HCT116 (cell line): ENCODE measurements around the gene SLC35G6. TPM values are rescaled to one million over a fixed set of nuclear protein-coding genes. Genes with fewer than 3 reads are reported as not detected.
A peak's percentile ranks its signal among the peaks of the same experiment; 100 is the strongest.

Experiments used
- ATAC-seq: fragments of 200-7000 bp; cut with Tn5 transposase; 2 replicates; pipeline ENCODE4 v1.9.1; 2020; ENCODE audit warnings: mild to moderate bottlenecking, moderate library complexity
- BruUV-seq: library from RNA; stranded (reverse); fragments of 400-500 nt; replicated peaks from 2 replicates; lab custom pipeline; 2021; lab: Mats Ljungman, UMichigan
- CTCF ChIA-PET: fragments of 300-600 bp; sonication (Branson Sonifier 250); formaldehyde crosslinking; loops from one replicate; lab custom pipeline; 2021; ENCODE audit warnings: antibody characterized with exemption; lab: Charles Lee
- POLR2A ChIA-PET: fragments of 300-600, 350-600 bp; sonication (Branson Sonifier 250); formaldehyde crosslinking; loops from one replicate; lab custom pipeline; 2021; ENCODE audit warnings: antibody characterized with exemption; lab: Charles Lee
- RAD21 ChIA-PET, 2 experiments: fragments of 300-600 bp; sonication (Branson Sonifier 250); formaldehyde crosslinking; loops; one replicate each; lab custom pipeline; 2023; ENCODE audit warnings: low total read pairs in 2 of 2; ENCODE audit not compliant: uncharacterized antibody in 2 of 2, unreplicated experiment in 2 of 2, low non-redundant PET in 1 of 2; lab: Charles Lee
- DNase-seq: peaks from one replicate; pipeline ENCODE4 v3.0.0-alpha.2; 2010; ENCODE audit warnings: low read depth, low spot score
- H2AFZ ChIP-seq: fragments of 200-600 bp; shearing (Covaris generic), sonication (generic); 2 replicates; pipeline ENCODE4 v1.6.1; 2017; ENCODE audit warnings: low read depth, mixed run types, mixed read lengths, antibody characterized with exemption, low read length; ENCODE audit not compliant: poor library complexity, severe bottlenecking
- H3K27ac ChIP-seq: 2 replicates; pipeline ENCODE4 v1.5.1; 2012; ENCODE audit warnings: low read depth, low read length
- H3K27me3 ChIP-seq: fragments of 200-600 bp; sonication (generic); 2 replicates; pipeline ENCODE4 v1.6.1; 2016; ENCODE audit warnings: mixed run types, low read length, mixed read lengths; ENCODE audit not compliant: insufficient read depth
- H3K36me3 ChIP-seq, 2 experiments: fragments of 200-500 bp in 1 of 2; fragments of 200-600 bp in 1 of 2; sonication (Bioruptor generic) in 1 of 2; sonication (generic) in 1 of 2; 2 replicates each; pipeline versions ENCODE4 v1.5.1 to v1.6.1; 2014 to 2016; ENCODE audit warnings: low read length in 2 of 2, inconsistent platforms in 1 of 2, mixed read lengths in 1 of 2, mixed run types in 1 of 2; ENCODE audit not compliant: insufficient read depth in 2 of 2, control insufficient read depth in 1 of 2
- H3K4me1 ChIP-seq, 2 experiments: fragments of 200-600 bp in 1 of 2; sonication (generic) in 1 of 2; 2 replicates each; pipeline versions ENCODE4 v1.5.1 to v1.6.1; 2012 to 2017; ENCODE audit warnings: low read length in 2 of 2, inconsistent platforms in 1 of 2, mild to moderate bottlenecking in 1 of 2, mixed read lengths in 1 of 2, mixed run types in 1 of 2, moderate library complexity in 1 of 2; ENCODE audit not compliant: insufficient read depth in 2 of 2, control insufficient read depth in 1 of 2
- H3K4me2 ChIP-seq: fragments of 200-600 bp; sonication (generic); 2 replicates; pipeline ENCODE4 v1.6.1; 2017; ENCODE audit warnings: mixed run types, low read length, mixed read lengths
- H3K4me3 ChIP-seq, 2 experiments: fragments of 200-600 bp in 1 of 2; sonication (generic) in 1 of 2; replicated peaks in 1 of 2; 2 replicates each; pipeline ENCODE4 v1.5.1; 2011 to 2016; ENCODE audit warnings: low read length in 2 of 2, control low read depth in 1 of 2, low read depth in 1 of 2, mild to moderate bottlenecking in 1 of 2, mixed read lengths in 1 of 2, mixed run types in 1 of 2
- H3K79me2 ChIP-seq: fragments of 200-600 bp; sonication (generic); 2 replicates; pipeline ENCODE4 v1.6.1; 2017; ENCODE audit warnings: mild to moderate bottlenecking, mixed run types, low read length, moderate library complexity, mixed read lengths; ENCODE audit not compliant: insufficient read depth
- H3K9ac ChIP-seq: fragments of 200-600 bp; sonication (generic); 2 replicates; pipeline ENCODE4 v1.6.1; 2016; ENCODE audit warnings: low read length, mixed read lengths
- H3K9me2 ChIP-seq: fragments of 200-600 bp; sonication (generic), shearing (Covaris generic); 2 replicates; pipeline ENCODE4 v1.6.1; 2017; ENCODE audit warnings: mixed run types, mild to moderate bottlenecking, moderate library complexity; ENCODE audit not compliant: insufficient read depth
- H3K9me3 ChIP-seq, 2 experiments: fragments of 200-500 bp in 1 of 2; fragments of 200-600 bp in 1 of 2; sonication (Bioruptor generic) in 1 of 2; sonication (generic) in 1 of 2; 2 replicates each; pipeline ENCODE4 v1.6.1; 2014 to 2017; ENCODE audit warnings: low read length in 2 of 2, mixed read lengths in 2 of 2, inconsistent platforms in 1 of 2, low read depth in 1 of 2, mild to moderate bottlenecking in 1 of 2, mixed run types in 1 of 2, moderate library complexity in 1 of 2; ENCODE audit not compliant: control insufficient read depth in 1 of 2, insufficient read depth in 1 of 2
- H4K20me1 ChIP-seq: fragments of 200-600 bp; sonication (generic), shearing (Covaris generic); 2 replicates; pipeline ENCODE4 v1.6.1; 2017; ENCODE audit warnings: mixed run types, mild to moderate bottlenecking, moderate library complexity; ENCODE audit not compliant: insufficient read depth
- CBX3 ChIP-seq: IDR thresholded peaks from 2 replicates; pipeline ENCODE4 v1.6.1; 2012; ENCODE audit warnings: low read depth
- CEBPB ChIP-seq: IDR thresholded peaks from 2 replicates; pipeline ENCODE4 v1.6.1; 2012; ENCODE audit warnings: low read depth
- ELF1 ChIP-seq: IDR thresholded peaks from 2 replicates; pipeline ENCODE4 v1.6.1; 2012; ENCODE audit warnings: low read depth, borderline replicate concordance
- EZH2phosphoT487 ChIP-seq: fragments of 200-600 bp; IDR thresholded peaks from 2 replicates; pipeline ENCODE4 v1.6.1; 2018; ENCODE audit warnings: antibody characterized with exemption, borderline replicate concordance
- POLR2A ChIP-seq: IDR thresholded peaks from 2 replicates; pipeline ENCODE4 v1.7.0; 2011; ENCODE audit warnings: borderline replicate concordance; ENCODE audit not compliant: insufficient read depth, insufficient read length; ENCODE audit errors: extremely low read depth
- SP1 ChIP-seq: IDR thresholded peaks from 2 replicates; pipeline ENCODE4 v1.6.1; 2012; ENCODE audit warnings: low read depth
- SRF ChIP-seq: IDR thresholded peaks from 2 replicates; pipeline ENCODE4 v1.6.1; 2012; ENCODE audit warnings: low read depth
- TCF7L2 ChIP-seq: IDR thresholded peaks from 2 replicates; pipeline ENCODE4 v1.7.0; 2011; ENCODE audit warnings: borderline replicate concordance, inconsistent platforms; ENCODE audit not compliant: insufficient read depth, insufficient read length; ENCODE audit errors: extremely low read depth
- YY1 ChIP-seq: IDR thresholded peaks from 2 replicates; pipeline ENCODE4 v1.6.1; 2011; ENCODE audit warnings: low read length, low read depth, moderate library complexity, mild to moderate bottlenecking; ENCODE audit not compliant: insufficient replicate concordance; ENCODE audit errors: extremely low read depth
- intact Hi-C: fragments of 100-400 bp; cut with micrococcal nuclease; formaldehyde crosslinking; loops from 2 replicates; pipeline ENCODE4 v1.10.0; 2022
- total RNA-seq: library from RNA; stranded (reverse); gene quantifications from one replicate; pipeline ENCODE4 v1.2.1, GENCODE V29; 2021; ENCODE audit not compliant: unreplicated experiment
- TF ChIP-seq, protein P1 (sequence below): IDR thresholded peaks from 2 replicates; pipeline ENCODE4 v1.6.1; 2012; ENCODE audit warnings: low read depth
- TF ChIP-seq, protein P2 (sequence below), 3 experiments: fragments of 200-600 bp in 1 of 3; sonication (generic) in 1 of 3; IDR thresholded peaks in 2 of 3; conservative IDR thresholded peaks in 1 of 3; 2 replicates each; pipeline ENCODE4 v1.5.1; 2012 to 2017; ENCODE audit warnings: low read depth in 2 of 3, low read length in 2 of 3, antibody characterized with exemption in 1 of 3, borderline replicate concordance in 1 of 3, control low read depth in 1 of 3, mild to moderate bottlenecking in 1 of 3, mixed read lengths in 1 of 3, mixed run types in 1 of 3, moderate library complexity in 1 of 3; ENCODE audit not compliant: insufficient read depth in 1 of 3

The SLC35G6 gene
- total RNA-seq, 1 experiment from 2014 or later = not detected

DNA sequence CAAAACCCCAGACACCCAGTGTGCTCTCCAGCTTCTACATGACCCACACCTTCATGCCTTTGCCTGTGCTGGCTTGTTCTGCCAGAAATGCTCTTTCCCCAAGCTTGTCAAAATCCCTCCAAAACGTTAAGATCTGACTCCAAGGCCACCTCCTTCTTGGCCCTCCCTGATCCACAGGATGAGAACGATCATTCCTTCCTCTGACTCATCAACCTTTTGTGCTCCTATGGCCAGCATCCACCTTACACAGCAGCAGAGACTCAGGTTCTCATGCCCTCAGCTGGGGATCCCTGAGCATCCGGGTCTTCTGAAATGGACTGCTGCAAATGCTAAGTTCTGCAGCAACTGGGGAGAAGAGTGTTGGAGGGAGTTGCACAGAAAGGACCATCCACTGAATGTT, 4.8 kb upstream of the SLC35G6 start:
- Histone ChIP-seq H4K20me1 (no peaks in the 10 kb centered on the region), H3K4me3 (no peak overlapping the region), H2AFZ (no peak overlapping the region), H3K9me2 (no peaks in the 10 kb centered on the region), H3K36me3 (no peaks in the 10 kb centered on the region), H3K27ac (peak overlapping the region; percentile 22; the same call in 1 of the 2 replicates), H3K4me2 (peak overlapping the region; percentile 100), H3K9ac (peak overlapping the region; percentile 5; the same call in 1 of the 2 replicates), H3K9me3 (no peaks in the 10 kb centered on the region), H3K79me2 (peaks cover 36% of the 10 kb centered on the region), H3K4me1 (peaks cover 25 to 52% of the 10 kb centered on the region in 2 experiments), H3K27me3 (no peaks in the 10 kb centered on the region)
- BruUV-seq = no TSS peak
- ChIA-PET RAD21 (no interaction called here), CTCF (interaction anchor here (1.8 kb wide), 1 partner anchor 40 kb away, joined by 7 read pairs; no protein-coding TSS in a partner anchor), POLR2A (interaction anchor here (0.9 to 1.6 kb wide), 2 partner anchors 8 to 31 kb away, joined by 3 to 7 read pairs; partner anchors contain the start of gene POLR2A)
- TF ChIP-seq, protein P1, sequence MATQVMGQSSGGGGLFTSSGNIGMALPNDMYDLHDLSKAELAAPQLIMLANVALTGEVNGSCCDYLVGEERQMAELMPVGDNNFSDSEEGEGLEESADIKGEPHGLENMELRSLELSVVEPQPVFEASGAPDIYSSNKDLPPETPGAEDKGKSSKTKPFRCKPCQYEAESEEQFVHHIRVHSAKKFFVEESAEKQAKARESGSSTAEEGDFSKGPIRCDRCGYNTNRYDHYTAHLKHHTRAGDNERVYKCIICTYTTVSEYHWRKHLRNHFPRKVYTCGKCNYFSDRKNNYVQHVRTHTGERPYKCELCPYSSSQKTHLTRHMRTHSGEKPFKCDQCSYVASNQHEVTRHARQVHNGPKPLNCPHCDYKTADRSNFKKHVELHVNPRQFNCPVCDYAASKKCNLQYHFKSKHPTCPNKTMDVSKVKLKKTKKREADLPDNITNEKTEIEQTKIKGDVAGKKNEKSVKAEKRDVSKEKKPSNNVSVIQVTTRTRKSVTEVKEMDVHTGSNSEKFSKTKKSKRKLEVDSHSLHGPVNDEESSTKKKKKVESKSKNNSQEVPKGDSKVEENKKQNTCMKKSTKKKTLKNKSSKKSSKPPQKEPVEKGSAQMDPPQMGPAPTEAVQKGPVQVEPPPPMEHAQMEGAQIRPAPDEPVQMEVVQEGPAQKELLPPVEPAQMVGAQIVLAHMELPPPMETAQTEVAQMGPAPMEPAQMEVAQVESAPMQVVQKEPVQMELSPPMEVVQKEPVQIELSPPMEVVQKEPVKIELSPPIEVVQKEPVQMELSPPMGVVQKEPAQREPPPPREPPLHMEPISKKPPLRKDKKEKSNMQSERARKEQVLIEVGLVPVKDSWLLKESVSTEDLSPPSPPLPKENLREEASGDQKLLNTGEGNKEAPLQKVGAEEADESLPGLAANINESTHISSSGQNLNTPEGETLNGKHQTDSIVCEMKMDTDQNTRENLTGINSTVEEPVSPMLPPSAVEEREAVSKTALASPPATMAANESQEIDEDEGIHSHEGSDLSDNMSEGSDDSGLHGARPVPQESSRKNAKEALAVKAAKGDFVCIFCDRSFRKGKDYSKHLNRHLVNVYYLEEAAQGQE = no peak
- TF ChIP-seq CBX3 = no peak
- no peak for TF ChIP-seq SP1
- TF ChIP-seq ELF1 = no peak
- TF ChIP-seq YY1 = no peak
- TF ChIP-seq EZH2phosphoT487 = no peak
- TF ChIP-seq, protein P2, sequence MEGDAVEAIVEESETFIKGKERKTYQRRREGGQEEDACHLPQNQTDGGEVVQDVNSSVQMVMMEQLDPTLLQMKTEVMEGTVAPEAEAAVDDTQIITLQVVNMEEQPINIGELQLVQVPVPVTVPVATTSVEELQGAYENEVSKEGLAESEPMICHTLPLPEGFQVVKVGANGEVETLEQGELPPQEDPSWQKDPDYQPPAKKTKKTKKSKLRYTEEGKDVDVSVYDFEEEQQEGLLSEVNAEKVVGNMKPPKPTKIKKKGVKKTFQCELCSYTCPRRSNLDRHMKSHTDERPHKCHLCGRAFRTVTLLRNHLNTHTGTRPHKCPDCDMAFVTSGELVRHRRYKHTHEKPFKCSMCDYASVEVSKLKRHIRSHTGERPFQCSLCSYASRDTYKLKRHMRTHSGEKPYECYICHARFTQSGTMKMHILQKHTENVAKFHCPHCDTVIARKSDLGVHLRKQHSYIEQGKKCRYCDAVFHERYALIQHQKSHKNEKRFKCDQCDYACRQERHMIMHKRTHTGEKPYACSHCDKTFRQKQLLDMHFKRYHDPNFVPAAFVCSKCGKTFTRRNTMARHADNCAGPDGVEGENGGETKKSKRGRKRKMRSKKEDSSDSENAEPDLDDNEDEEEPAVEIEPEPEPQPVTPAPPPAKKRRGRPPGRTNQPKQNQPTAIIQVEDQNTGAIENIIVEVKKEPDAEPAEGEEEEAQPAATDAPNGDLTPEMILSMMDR (IDR thresholded peaks at IDR 0.05 in 2 of 3, conservative IDR thresholded peaks at IDR 0.05 in 1 of 3; ENCODE audit: borderline replicate concordance in 1 of 3, insufficient read depth in 1 of 3, low read depth in 2 of 3, low read length in 2 of 3) = no peak
- no peak for TF ChIP-seq CEBPB
- TF ChIP-seq TCF7L2 = no peak
- no peak for TF ChIP-seq SRF
- no peak for TF ChIP-seq POLR2A
- ATAC-seq = peak; percentile 44; the same call in 1 of the 2 replicates
- intact Hi-C loops = no loop called here
- no peak for DNase-seq
